Cortex of kidney (tissue), 1 donor: ENCODE measurements around the gene LY6G5C.

Experiments used
- DNase-seq: peaks from one replicate; lab custom pipeline; 2025; lab: John Stamatoyannopoulos, UW

The LY6G5C gene

DNA sequence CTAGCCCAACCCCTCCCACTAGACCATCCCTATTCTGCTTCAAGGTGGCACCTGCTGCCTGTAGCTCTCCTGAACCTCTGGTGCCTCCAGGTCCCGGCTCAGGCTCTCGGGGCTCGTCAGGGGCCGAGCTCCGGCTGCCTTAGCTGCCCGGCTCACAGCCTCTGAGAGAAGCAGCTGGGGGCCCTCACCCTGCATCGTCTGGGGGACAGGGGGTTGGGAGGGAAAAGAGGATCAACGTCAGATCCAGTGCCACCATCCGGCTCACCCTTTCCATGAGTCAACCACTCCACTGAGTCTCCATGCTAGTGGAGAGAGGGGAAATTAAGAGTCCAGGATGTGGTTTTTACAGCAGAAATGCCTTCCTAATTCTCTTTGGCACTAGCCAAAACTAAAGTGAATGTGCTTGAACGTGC, 41.4 kb downstream of the LY6G5C start:
- no peak for DNase-seq

DNA sequence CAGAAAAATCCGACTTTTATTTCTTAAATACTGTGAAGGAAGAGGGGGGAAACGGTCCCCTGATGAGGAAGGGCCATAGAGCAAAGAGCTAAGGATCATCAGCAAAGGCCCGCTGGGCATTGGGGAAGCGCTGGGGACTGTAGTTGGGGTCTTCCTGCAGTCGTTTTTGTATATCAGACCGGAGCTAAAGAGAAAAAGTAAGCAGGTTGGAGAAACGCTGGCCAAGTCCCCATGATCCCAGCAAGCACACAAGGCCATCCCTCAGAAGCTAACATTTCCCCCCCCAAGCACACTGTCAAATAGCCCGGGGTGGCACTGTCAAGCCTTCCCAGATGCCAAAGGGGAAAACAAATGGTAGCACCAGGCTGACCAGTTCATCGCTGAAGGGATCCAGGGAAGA, 41.8 kb downstream of the LY6G5C start:
- DNase-seq = no peak

DNA sequence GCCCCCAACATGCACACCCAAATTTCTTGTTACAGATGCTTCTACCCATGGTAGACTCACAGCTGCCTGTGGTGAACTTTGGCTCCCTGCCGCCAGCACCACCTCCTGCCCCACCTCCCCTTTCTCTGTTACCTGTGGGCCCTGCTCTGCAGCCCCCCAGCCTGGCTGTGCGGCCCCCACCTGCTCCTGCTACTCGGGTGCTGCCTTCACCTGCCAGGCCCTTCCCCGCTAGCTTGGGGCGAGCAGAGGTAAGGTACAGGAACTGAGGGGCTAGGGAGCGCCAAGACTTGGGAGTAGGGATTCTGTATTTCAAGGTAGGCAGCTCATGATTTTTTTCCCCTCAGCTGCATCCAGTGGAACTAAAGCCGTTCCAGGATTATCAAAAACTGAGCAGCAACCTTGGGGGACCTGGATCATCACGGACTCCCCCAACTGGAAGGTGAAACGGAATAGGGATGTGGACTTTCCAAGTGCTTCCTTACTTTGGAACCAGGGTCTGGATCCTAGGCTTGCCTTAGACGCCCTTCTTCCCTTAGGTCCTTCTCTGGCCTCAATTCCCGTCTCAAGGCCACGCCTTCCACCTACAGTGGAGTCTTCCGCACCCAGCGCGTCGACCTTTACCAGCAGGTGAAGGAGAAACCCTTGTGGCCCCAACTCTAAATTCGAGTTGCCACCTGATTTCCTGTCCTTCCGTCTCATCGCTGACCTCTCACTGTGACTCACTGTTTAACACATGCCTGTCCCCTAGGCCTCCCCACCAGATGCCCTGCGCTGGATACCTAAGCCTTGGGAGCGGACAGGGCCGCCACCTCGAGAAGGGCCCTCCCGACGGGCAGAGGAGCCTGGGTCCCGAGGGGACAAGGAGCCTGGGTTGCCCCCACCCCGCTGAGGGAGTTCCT, 43.9 kb downstream of the LY6G5C start:
- DNase-seq = no peak

DNA sequence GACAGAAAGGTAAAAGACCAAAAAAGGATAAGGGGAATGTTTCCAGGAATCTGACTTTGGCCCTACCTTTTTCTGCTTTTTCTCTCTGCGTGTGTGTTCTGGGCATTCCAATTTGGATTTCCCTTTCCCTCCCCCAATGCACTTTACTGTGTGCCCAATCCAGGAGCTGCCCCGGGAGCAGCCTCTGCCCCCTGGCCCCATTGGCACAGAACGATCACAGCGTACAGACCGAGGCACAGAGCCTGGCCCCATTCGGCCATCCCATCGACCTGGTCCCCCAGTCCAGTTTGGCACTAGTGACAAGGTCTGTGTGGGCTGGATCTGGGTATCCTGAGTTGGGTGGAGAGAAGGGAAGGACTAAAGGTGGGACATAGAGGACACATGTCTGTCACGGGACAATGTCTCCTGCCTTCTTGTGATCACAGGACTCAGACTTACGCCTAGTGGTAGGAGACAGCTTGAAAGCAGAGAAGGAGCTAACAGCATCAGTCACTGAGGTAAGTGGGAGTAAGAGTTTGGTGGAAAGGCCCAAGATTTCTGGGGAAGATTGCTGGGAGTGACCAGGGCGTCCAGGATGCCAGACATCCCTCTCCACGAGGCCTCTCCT, 45.8 kb downstream of the LY6G5C start:
- DNase-seq = no peak

DNA sequence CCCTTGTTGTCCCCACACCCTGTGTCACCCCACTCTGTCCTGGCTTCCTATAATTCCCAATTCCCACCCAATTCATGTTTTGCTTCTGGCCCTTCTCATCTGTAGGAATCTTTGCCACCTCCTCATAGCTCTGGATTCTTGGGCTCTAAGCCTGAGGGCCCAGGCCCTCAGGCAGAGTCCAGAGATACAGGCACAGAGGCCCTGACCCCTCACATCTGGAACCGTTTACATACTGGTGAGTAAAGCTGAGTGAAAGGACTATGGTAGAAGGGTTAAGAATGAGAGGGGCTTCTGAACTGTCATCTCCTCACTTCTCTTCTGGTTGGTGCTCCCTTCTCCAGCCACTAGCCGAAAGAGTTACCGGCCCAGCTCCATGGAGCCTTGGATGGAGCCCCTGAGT, 46.7 kb downstream of the LY6G5C start:
- no peak for DNase-seq

DNA sequence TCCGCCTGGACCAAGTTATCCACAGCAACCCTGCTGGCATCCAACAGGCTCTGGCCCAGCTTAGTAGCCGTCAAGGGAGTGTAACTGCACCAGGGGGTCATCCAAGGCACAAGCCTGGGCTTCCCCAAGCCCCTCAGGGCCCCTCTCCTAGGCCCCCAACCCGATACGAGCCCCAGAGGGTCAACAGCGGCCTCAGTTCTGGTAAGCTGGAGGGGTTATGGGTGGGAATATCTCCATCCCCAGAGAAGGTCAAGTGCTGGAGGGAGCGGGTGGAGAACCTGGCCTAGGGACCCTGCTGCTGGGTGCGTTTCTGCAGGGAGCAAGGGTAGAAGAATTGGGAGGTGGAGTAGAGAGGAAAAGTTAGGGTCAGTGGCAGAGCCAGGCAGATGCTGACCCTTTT, 47.4 kb downstream of the LY6G5C start:
- no peak for DNase-seq

DNA sequence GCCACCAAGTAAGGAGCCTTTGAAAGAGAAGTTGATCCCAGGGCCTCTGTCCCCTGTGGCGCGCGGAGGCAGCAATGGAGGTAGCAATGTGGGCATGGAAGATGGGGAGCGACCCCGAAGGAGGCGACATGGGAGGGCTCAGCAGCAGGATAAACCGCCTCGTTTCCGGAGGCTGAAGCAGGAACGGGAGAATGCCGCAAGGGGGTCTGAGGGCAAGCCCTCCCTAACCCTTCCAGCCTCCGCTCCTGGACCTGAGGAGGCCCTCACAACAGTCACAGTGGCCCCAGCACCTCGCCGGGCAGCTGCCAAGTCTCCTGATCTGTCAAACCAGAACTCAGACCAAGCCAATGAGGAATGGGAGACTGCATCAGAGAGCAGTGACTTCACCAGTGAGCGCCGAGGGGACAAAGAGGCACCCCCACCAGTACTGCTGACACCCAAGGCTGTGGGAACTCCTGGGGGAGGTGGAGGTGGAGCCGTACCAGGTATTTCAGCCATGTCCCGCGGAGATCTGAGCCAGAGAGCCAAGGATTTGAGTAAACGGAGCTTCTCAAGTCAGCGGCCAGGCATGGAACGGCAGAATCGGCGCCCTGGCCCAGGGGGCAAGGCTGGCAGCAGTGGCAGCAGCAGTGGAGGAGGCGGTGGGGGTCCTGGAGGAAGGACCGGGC, 48.5 kb downstream of the LY6G5C start:
- DNase-seq = no peak

DNA sequence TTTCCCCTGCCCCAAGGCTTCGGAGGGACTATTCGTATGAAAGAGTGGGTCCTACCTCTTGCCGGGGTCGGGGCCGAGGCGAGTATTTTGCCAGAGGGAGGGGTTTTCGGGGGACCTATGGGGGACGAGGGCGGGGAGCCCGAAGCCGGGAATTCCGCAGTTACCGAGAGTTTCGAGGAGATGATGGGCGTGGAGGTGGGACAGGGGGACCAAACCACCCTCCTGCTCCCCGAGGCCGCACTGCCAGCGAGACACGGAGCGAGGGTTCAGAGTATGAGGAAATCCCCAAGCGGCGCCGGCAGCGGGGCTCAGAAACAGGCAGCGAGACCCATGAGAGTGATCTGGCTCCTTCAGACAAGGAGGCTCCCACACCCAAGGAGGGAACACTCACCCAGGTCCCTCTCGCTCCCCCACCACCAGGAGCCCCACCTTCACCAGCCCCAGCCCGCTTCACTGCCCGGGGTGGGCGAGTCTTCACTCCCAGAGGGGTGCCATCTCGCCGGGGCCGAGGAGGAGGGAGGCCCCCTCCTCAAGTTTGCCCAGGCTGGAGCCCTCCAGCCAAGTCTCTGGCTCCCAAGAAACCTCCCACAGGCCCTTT, 49.1 kb downstream of the LY6G5C start:
- no peak for DNase-seq

DNA sequence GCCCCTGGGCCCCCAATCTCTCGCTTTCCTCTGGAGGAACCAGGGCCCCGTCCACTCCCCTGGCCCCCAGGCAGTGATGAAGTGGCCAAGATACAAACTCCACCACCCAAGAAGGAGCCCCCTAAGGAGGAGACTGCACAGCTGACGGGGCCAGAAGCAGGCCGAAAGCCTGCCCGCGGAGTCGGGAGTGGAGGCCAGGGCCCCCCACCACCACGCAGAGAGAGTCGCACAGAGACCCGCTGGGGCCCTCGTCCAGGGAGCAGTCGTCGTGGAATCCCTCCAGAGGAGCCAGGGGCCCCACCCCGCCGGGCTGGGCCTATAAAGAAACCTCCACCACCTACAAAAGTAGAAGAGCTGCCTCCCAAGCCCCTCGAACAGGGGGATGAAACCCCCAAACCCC, 49.7 kb downstream of the LY6G5C start:
- DNase-seq = no peak

DNA sequence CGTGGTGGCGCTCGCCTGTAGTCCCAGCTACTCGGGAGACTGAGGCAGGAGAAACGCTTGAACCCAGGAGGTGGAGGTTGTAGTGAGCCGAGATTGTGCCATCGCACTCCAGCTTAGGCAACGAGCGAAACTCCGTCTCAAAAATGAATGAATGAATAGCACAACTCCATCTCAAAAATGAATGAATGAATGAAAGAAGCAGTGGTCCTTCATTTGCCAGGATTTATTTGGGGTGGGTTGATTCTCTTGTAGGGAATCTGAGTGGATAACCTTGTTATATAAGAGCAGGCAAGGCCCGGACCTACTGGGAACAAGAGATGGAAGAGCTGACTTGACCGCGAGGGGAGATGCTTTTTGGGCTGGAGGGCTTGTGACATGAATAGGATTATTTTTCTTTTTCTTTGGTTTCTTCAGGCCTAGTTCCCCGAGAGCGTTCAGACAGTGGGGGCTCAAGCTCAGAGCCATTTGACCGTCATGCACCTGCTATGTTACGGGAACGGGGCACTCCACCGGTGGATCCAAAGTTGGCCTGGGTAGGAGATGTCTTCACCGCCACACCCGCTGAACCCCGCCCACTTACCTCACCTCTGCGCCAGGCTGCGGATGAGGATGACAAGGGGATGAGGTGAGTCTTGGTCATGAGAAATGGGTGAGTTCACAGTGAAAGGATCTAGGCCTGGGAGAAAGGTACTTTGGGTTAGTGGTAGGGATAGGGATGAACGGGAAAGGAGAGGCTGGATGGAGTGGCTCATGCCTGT, 50.5 kb downstream of the LY6G5C start:
- no peak for DNase-seq

DNA sequence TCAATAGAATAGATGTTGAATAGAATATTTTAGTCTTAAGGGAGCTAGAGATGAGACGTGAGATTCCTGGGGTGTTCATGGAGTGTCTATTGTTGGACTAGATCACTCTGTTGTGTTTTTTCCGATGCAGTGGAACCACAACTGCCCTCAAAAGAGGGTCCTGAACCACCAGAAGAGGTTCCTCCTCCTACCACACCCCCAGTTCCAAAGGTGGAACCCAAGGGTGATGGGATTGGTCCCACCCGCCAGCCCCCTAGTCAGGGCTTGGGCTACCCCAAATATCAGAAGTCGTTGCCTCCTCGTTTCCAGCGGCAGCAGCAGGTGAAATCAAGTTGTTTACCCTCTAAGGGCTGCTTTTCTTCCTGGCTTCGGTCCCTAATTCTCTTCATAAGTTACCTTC, 51.9 kb downstream of the LY6G5C start:
- no peak for DNase-seq

DNA sequence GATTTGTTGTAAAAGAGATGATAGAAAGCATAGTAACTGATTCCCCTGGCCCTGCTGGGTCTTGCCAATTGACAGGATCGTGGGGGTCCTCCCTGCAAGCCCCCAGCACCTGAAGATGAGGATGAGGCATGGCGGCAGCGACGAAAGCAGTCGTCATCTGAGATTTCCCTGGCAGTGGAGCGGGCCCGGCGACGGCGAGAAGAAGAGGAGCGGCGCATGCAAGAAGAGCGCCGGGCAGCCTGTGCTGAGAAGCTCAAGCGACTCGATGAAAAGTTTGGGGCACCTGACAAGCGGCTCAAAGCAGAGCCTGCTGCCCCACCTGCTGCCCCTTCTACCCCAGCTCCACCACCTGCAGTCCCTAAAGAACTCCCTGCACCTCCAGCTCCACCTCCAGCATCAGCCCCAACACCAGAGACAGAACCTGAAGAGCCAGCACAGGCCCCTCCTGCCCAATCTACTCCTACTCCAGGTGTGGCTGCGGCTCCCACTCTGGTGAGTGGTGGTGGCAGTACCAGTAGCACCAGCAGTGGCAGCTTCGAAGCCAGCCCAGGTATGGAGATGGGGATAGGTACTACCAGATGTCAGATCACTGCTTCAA, 53.1 kb downstream of the LY6G5C start:
- no peak for DNase-seq

DNA sequence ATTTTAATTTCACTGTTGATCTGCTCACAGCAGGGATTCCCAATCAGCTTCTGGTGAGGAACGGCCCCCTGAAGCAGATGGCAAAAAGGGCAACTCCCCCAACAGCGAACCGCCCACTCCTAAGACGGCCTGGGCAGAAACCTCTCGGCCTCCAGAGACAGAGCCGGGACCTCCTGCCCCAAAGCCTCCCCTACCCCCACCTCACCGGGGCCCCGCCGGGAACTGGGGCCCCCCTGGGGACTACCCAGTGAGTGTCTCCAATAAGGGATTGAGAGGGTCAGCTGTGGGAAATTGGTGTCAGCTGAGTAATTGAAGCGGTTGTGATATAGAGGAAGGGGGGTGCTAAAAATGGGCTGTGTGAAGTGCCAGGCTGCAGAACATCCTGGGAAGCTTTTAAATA, 53.9 kb downstream of the LY6G5C start:
- no peak for DNase-seq
